Endothelial cell of umbilical vein (primary cell): ENCODE results near the gene CLRN1.

ENCODE experiments used
- EZH2 ChIP-seq: IDR thresholded peaks from 2 replicates; pipeline ENCODE4 v1.6.1; 2012; ENCODE audit warnings: borderline replicate concordance, low read depth, mild to moderate bottlenecking, moderate library complexity, low read length, inconsistent platforms; ENCODE audit not compliant: severe bottlenecking
- FOS ChIP-seq: IDR thresholded peaks from 2 replicates; pipeline ENCODE4 v1.6.1; 2011; ENCODE audit warnings: mild to moderate bottlenecking, low read length, moderate library complexity, borderline replicate concordance; ENCODE audit not compliant: insufficient read depth
- JUN ChIP-seq: IDR thresholded peaks from 2 replicates; pipeline ENCODE4 v1.6.1; 2011; ENCODE audit warnings: borderline replicate concordance, low read depth; ENCODE audit not compliant: insufficient read length, insufficient read depth
- MYC ChIP-seq: IDR thresholded peaks from one replicate; pipeline ENCODE4 v1.6.1; 2011; ENCODE audit warnings: mild to moderate bottlenecking, low read depth, low read length
- POLR2A ChIP-seq: IDR thresholded peaks from 2 replicates; pipeline ENCODE4 v1.6.1; 2012; ENCODE audit warnings: low read depth, mild to moderate bottlenecking, control low read depth, low read length
- POLR2AphosphoS5 ChIP-seq: IDR thresholded peaks from 2 replicates; pipeline ENCODE4 v1.6.1; 2012; ENCODE audit warnings: low read depth, mild to moderate bottlenecking, control low read depth, low read length, moderate library complexity; ENCODE audit not compliant: insufficient read depth
- TF ChIP-seq, protein P1 (sequence below), 2 donors: IDR thresholded peaks; 1 replicate in 1 of 2; 2 replicates in 1 of 2; pipeline ENCODE4 v1.5.1; 2011; ENCODE audit warnings: low read length in 2 of 2, mild to moderate bottlenecking in 2 of 2, moderate library complexity in 2 of 2, control low read depth in 1 of 2, inconsistent platforms in 1 of 2, low read depth in 1 of 2; ENCODE audit not compliant: insufficient read depth in 1 of 2; ENCODE audit errors: extremely low read depth in 1 of 2
- TF ChIP-seq, protein P2 (sequence below): IDR thresholded peaks from 2 replicates; pipeline ENCODE4 v1.6.1; 2011; ENCODE audit not compliant: insufficient read depth, insufficient read length

DNA sequence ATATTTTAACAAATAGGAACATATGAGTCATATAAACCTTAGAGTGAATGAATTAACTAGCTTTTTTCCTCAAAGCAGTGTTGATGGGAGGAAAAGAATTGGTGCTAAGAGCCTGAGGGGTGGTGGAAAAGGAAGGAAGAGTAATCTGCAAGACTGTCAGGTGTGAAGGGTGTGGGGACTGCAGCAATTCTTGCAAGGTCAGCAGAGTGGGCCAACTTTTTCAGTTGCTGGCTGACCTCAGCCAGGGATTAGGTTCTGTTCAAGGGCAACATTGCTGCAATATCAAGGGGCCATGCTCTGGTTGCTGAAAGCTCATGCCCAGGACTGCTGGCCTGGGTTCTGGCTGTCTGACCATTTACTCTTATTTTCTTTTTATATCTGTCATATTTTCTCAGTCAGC is 23.0 kb upstream of the CLRN1 start:
- TF ChIP-seq POLR2AphosphoS5 (no peak), MYC (no peak), POLR2A (no peak), JUN (no peak), EZH2 (no peak), FOS (no peak)
- TF ChIP-seq, protein P1, sequence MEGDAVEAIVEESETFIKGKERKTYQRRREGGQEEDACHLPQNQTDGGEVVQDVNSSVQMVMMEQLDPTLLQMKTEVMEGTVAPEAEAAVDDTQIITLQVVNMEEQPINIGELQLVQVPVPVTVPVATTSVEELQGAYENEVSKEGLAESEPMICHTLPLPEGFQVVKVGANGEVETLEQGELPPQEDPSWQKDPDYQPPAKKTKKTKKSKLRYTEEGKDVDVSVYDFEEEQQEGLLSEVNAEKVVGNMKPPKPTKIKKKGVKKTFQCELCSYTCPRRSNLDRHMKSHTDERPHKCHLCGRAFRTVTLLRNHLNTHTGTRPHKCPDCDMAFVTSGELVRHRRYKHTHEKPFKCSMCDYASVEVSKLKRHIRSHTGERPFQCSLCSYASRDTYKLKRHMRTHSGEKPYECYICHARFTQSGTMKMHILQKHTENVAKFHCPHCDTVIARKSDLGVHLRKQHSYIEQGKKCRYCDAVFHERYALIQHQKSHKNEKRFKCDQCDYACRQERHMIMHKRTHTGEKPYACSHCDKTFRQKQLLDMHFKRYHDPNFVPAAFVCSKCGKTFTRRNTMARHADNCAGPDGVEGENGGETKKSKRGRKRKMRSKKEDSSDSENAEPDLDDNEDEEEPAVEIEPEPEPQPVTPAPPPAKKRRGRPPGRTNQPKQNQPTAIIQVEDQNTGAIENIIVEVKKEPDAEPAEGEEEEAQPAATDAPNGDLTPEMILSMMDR (IDR thresholded peaks at IDR 0.05; ENCODE audit: extremely low read depth in 1 of 2, insufficient read depth in 1 of 2, low read depth in 1 of 2, low read length in 2 of 2) = no peak
- TF ChIP-seq, protein P2, sequence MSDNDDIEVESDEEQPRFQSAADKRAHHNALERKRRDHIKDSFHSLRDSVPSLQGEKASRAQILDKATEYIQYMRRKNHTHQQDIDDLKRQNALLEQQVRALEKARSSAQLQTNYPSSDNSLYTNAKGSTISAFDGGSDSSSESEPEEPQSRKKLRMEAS = no peak
